ENCODE data around the gene INSRR.
A peak's percentile ranks its signal among the peaks of the same experiment; 100 is the strongest.

INSRR gene

GRCh38 chr1:156803086-156803851, 55.6 kb downstream of the INSRR start:
- DNase-seq: no peak

GRCh38 chr1:156802421-156802935, 56.4 kb downstream of the INSRR start:
- no peak for DNase-seq

DNA sequence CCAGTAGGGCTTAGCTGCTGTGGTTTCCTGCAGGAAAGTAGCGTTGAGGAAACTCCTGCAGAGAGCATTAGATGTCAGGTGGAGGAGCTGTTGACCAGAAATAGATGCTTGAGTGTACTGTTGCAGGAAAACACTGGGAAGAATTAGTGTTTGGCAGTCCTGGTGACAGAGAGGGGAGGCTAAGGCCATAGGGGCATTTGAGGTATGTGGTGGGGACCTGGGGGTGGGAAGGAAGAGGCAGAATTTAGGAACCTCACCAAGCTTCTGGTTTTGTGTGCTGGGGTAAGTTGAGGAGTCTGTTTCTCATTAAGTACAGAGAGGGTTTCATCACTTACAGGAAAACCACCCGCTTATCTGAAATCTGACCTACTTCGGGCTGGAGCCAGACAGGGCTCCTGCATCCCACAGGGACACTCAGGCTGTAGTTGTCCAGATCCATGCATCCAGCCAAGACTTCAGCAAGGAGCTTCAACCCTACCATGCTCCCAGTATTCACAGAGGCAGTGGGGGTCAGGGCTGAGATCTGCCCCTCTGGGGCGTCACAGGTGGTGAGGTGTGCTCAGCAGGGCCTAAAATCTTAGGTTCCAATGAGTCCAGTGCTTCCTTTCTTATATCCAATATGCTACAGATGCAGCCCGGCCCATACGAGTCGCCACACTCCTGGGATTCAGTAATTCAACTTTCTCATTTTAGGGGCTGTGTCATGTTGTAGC, 57.4 kb downstream of the INSRR start:
- DNase-seq: no peak

GRCh38 chr1:156797212-156797871, 61.6 kb downstream of the INSRR start:
- peak; percentile 58 for DNase-seq

DNA sequence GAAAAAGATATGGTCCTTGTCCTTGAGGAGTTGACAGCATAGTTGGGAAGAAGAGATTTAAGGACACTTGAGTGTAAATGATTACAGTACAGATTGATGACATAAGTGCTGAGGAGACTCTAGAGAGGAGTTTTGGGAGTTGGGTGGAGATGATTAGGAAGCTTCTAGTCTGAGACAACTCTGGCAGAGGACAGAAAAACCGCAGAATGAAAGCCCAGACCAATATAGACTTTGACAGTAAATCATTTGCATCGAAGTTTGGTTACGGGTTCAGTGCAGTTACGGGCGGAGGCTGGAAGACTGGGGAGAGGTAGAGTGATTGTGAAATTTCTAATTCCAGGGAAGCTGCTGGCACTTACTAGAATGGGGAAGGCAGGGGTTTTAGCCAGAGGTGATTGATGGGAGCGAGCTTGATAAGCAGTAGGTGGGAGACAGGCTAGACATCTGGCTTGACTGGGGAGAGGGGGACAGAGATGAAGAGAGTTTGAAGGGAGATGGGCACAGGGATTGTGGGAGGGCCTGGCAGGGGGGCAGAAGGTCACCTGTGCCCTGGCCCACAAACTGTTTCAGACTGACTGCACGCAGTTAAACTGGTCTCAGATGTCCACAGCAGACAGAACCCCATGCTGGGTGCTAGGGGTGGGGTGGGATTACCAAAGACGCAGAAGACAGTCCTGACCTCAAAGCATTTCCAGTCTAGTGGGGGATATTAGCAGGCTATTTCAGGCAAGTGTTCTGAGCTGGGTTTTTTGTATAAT, 62.4 kb downstream of the INSRR start:
- no peak for DNase-seq

GRCh38 chr1:156795787-156796186, 63.1 kb downstream of the INSRR start:
- no peak for DNase-seq

DNA sequence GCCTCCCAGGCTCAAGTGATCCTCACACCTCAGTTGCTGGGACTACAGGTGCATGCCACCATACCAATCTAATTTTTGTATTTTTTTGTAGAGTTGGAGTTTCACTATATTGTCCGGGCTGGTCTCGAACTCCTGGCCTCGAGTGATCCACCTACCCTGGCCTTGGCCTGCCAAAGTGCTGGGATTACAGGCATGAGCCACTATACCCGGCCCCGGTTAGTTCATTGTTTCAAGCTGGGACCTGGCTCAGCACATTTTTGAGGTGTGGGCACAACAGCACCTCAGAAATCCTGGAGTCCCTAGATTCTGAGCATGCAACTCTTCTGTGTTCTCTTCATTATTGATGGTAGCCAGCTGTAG, 63.6 kb downstream of the INSRR start:
- no peak for DNase-seq

GRCh38 chr1:156794506-156795373, 64.2 kb downstream of the INSRR start:
- DNase-seq: no peak
